Upper lobe of left lung (tissue), 6 donors: ENCODE data around the gene GPATCH3. TPM values are rescaled to one million over a fixed set of nuclear protein-coding genes. Genes with fewer than 3 reads are reported as not detected.

Experiments used
- ATAC-seq, 2 donors: fragments of 200-7000 bp; cut with Tn5 transposase; one replicate each; pipeline ENCODE4 v1.9.1; 2022; ENCODE audit warnings: mild to moderate bottlenecking in 2 of 2, moderate library complexity in 2 of 2; ENCODE audit not compliant: low FRiP score in 2 of 2
- DNase-seq, 2 donors: peaks; one replicate each; pipeline ENCODE4 v3.0.0-alpha.2; 2019 to 2020
- H3K27ac ChIP-seq, 4 donors: fragments of 200-600 bp; sonication (generic); one replicate each; pipeline ENCODE4 v1.5.1; 2016 to 2019
- H3K27me3 ChIP-seq, 4 donors: fragments of 200-600 bp; sonication (generic); one replicate each; pipeline ENCODE4 v1.5.1; 2017 to 2019
- H3K36me3 ChIP-seq, 4 donors: fragments of 200-600 bp; sonication (generic); one replicate each; pipeline ENCODE4 v1.5.1; 2016 to 2019
- H3K4me1 ChIP-seq, 4 donors: fragments of 200-600 bp; sonication (generic); one replicate each; pipeline ENCODE4 v1.5.1; 2018 to 2019
- H3K4me3 ChIP-seq, 4 donors: fragments of 200-600 bp; sonication (generic); one replicate each; pipeline ENCODE4 v1.5.1; 2017 to 2019; ENCODE audit warnings: mild to moderate bottlenecking in 2 of 4, moderate library complexity in 1 of 4
- H3K9me3 ChIP-seq, 4 donors: fragments of 200-600 bp; sonication (generic); one replicate each; pipeline ENCODE4 v1.5.1; 2018 to 2019
- CTCF ChIP-seq, 6 experiments: fragments of 450-650 bp in 4 of 6; fragments of 200-600 bp in 2 of 6; sonication (generic) in 2 of 6; IDR thresholded peaks; one replicate each; pipeline ENCODE4 v1.5.1; 2016 to 2019; ENCODE audit warnings: antibody characterized with exemption in 6 of 6
- EP300 ChIP-seq, 4 donors: sonication (generic); formaldehyde crosslinking; IDR thresholded peaks; one replicate each; pipeline ENCODE4 v1.5.1; 2017; ENCODE audit warnings: antibody characterized with exemption in 4 of 4, control low read depth in 2 of 4
- POLR2A ChIP-seq, 4 donors: fragments of 450-650 bp; IDR thresholded peaks; one replicate each; pipeline ENCODE4 v1.5.1; 2016 to 2017; ENCODE audit warnings: antibody characterized with exemption in 4 of 4, mild to moderate bottlenecking in 2 of 4
- POLR2AphosphoS5 ChIP-seq, 2 donors: sonication (generic); formaldehyde crosslinking; IDR thresholded peaks; one replicate each; pipeline ENCODE4 v1.5.1; 2017; ENCODE audit warnings: antibody characterized with exemption in 2 of 2
- WGBS, 2 donors: methylation state at CpG; one replicate each; pipeline ENCODE4 v1.1.5; 2017 to 2018; 5-methylcytosine and 5-hydroxymethylcytosine counted together
- total RNA-seq, 6 donors: library from RNA; depleted of rRNA in 4 of 6; stranded (reverse); fragments of >200 nt in 4 of 6; gene quantifications; one replicate each; pipeline versions ENCODE4 v1.1.0 to v1.2.1, GENCODE V29; 2016 to 2021
- donor health status: DM: no; HTN: no; CAD: no; lungs with moderate emphysema.
- donor health status: DM: no; HTN: yes; CAD: no; lungs with severe emphysema.

GPATCH3 gene
- total RNA-seq, 6 donors from 2014 or later, result 9.4 to 20.8 (median 14.9) TPM

DNA sequence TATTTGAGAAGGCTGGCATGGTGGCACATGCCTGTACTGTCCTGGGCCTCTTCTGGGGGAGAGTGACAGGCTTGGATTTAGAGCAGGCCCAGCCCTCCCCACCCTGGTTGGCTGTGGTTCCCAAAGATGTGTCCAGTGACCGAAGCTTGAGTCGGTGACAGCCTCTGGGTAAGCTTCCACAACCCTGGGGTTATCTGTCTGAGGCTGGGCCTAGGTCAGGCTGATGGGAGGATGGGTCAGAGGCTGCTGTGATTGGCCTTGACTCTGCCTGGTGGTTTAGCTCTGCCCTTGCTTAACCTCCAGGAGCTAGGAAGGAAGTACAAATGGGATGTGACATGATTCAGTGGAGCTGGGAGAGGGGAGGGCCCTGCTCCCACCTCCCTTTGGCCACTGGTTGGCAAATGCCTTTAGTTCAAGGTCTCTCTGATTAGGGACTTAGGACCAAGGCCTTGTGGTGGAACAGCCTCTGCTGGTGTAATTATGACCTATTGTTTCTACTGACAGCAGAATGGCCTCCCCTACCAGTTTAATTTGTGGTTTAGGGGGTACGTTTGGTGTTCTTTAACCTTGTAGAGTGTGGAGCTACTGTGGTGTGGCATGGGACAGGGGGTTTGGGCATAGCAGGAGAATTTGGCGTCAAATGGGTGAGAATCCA is 37.9 kb upstream of the GPATCH3 start:
- ATAC-seq, result peak in 1 of 2 donors; percentile 24
- no peak for DNase-seq
- H3K9me3 ChIP-seq, result no peaks in the 10 kb centered on the region
- no peaks in the 10 kb centered on the region for H3K27me3 ChIP-seq
- TF ChIP-seq POLR2AphosphoS5 (IDR thresholded peaks at IDR 0.05), result no peak
- no peak for TF ChIP-seq EP300 (IDR thresholded peaks at IDR 0.05)
- TF ChIP-seq POLR2A (IDR thresholded peaks at IDR 0.05), result no peak
- TF ChIP-seq CTCF (IDR thresholded peaks at IDR 0.05), result no peak
- no peak overlapping the region for H3K4me3 ChIP-seq
- H3K36me3 ChIP-seq, result peaks cover 20 to 58% (median 44%) of the 10 kb centered on the region in 4 donors
- no peaks in the 10 kb centered on the region for H3K4me1 ChIP-seq
- 79 to 98% methylated on average over 4 of the region's 4 CpGs for WGBS, 2 donors
- H3K27ac ChIP-seq, result no peak overlapping the region

DNA sequence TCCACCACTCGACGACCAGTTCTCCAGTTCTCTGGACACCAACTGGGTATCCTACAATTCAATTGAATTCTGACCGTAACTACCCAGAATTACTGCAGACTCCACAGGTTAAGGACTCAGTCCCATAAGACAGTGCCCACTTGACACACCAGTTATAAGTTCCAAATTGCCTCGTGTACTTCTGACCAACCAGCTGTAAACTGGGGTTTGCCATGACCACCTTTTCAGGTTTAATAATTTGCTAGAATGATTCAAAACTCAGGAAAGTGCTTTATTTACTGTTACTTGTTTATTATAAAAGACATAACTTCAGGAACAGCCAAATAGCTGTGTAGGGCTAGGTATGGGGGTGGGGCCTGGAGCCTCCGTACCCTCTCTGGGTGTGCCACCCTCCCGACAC is 36.6 kb upstream of the GPATCH3 start:
- 81 to 86% methylated on average over 6 of the region's 6 CpGs for WGBS, 2 donors
- ATAC-seq (no peak), DNase-seq (no peak)
- Histone ChIP-seq H3K4me3 (no peak overlapping the region), H3K27ac (no peak overlapping the region), H3K36me3 (peaks cover 11 to 55% (median 33%) of the 10 kb centered on the region in 4 donors), H3K9me3 (no peaks in the 10 kb centered on the region), H3K4me1 (no peaks in the 10 kb centered on the region), H3K27me3 (no peaks in the 10 kb centered on the region)
- no peak for TF ChIP-seq EP300 (IDR thresholded peaks at IDR 0.05)
- no peak for TF ChIP-seq POLR2A (IDR thresholded peaks at IDR 0.05)
- TF ChIP-seq CTCF (IDR thresholded peaks at IDR 0.05), result no peak
- no peak for TF ChIP-seq POLR2AphosphoS5 (IDR thresholded peaks at IDR 0.05)

- ATAC-seq, result peak in 1 of 2 donors; percentile 50
- WGBS, 2 donors, result 73 to 92% methylated on average over 3 of the region's 3 CpGs
- peaks cover 4 to 78% (median 38%) of the 10 kb centered on the region in 4 donors for H3K36me3 ChIP-seq
These were observed 32.3 kb upstream of the GPATCH3 start for GRCh38 chr1:26932531-26932930.

DNA sequence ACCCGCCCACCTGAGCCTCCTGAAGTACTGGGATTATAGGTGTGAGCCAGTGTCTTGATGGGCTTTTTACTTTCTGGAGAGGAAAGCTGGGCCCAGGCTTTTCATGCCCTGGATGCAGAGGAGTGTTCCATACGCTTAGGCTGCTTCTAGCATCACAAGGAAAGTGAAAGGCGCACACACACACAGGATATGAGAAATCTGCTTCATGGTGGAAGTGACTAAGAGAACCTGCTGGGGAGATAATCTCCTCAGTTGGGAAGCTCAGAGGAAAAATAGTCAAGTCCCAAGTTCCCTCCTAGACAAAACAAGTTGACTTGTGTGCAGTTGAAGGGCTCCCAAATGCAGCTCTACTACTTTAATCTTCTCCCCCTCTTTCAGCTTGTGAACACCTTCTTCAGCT is 23.4 kb upstream of the GPATCH3 start:
- Histone ChIP-seq H3K9me3 (no peaks in the 10 kb centered on the region), H3K4me3 (no peak overlapping the region), H3K4me1 (peaks cover 17 to 23% (median 22%) of the 10 kb centered on the region in 4 donors), H3K27ac (no peak overlapping the region), H3K36me3 (peaks cover 15 to 51% (median 29%) of the 10 kb centered on the region in 4 donors), H3K27me3 (no peaks in the 10 kb centered on the region)
- ATAC-seq (no peak), DNase-seq (no peak)
- WGBS, 2 donors, result 93 to 100% methylated on average over 3 of the region's 3 CpGs
- no peak for TF ChIP-seq POLR2AphosphoS5 (IDR thresholded peaks at IDR 0.05)
- no peak for TF ChIP-seq EP300 (IDR thresholded peaks at IDR 0.05)
- no peak for TF ChIP-seq POLR2A (IDR thresholded peaks at IDR 0.05)
- TF ChIP-seq CTCF (IDR thresholded peaks at IDR 0.05), result no peak

More at GRCh38 chr1:26932531-26932930, 32.3 kb upstream of the GPATCH3 start:
- Histone ChIP-seq H3K27me3 (no peaks in the 10 kb centered on the region), H3K9me3 (no peaks in the 10 kb centered on the region), H3K4me1 (no peaks in the 10 kb centered on the region), H3K4me3 (no peak overlapping the region), H3K27ac (no peak overlapping the region)
- DNase-seq, result no peak
- TF ChIP-seq POLR2A (IDR thresholded peaks at IDR 0.05) (no peak), EP300 (IDR thresholded peaks at IDR 0.05) (no peak), CTCF (IDR thresholded peaks at IDR 0.05) (no peak)

GRCh38 chr1:26922901-26923300 is 22.6 kb upstream of the GPATCH3 start:
- peaks cover 17 to 23% (median 22%) of the 10 kb centered on the region in 4 donors for H3K4me1 ChIP-seq

More at GRCh38 chr1:26922901-26923300, 22.6 kb upstream of the GPATCH3 start:
- TF ChIP-seq CTCF (IDR thresholded peaks at IDR 0.05), result no peak
- no peak for TF ChIP-seq EP300 (IDR thresholded peaks at IDR 0.05)
- no peak for TF ChIP-seq POLR2AphosphoS5 (IDR thresholded peaks at IDR 0.05)
- TF ChIP-seq POLR2A (IDR thresholded peaks at IDR 0.05), result no peak
- Histone ChIP-seq H3K4me3 (peak overlapping the region in 2 of 4 donors; percentile 86 to 96), H3K36me3 (peaks cover 15 to 43% (median 27%) of the 10 kb centered on the region in 4 donors), H3K27ac (no peak overlapping the region), H3K9me3 (no peaks in the 10 kb centered on the region), H3K27me3 (no peaks in the 10 kb centered on the region)
- DNase-seq (no peak), ATAC-seq (no peak)
- WGBS, 2 donors, result 89 to 94% methylated on average over 3 of the region's 3 CpGs
